Frontal cortex (tissue), 4 donors: ENCODE data around the gene PRR19. TPM values are rescaled to one million over a fixed set of nuclear protein-coding genes. Genes with fewer than 3 reads are reported as not detected.

Source experiments
- DNase-seq, 2 donors: peaks; one replicate each; pipeline ENCODE4 v3.0.0; 2012; ENCODE audit warnings: low spot score in 2 of 2
- FAIRE-seq: peaks from 2 replicates; lab custom pipeline; 2012; peaks lifted over from hg19 to GRCh38; lab: Jason Lieb, UNC
- total RNA-seq: library from RNA; depleted of rRNA; stranded (reverse); fragments of >200 nt; gene quantifications from one replicate; pipeline ENCODE4 v1.2.3, GENCODE V29; 2014
- donor health status: control.
- donor health status: control.
- donor health status: control.

Gene PRR19
- total RNA-seq, 1 donor from 2014 or later: 2.0 TPM

GRCh38 chr19:42281827-42282762, 19.8 kb upstream of the PRR19 start:
- DNase-seq: no peak
- FAIRE-seq: no peak

DNA sequence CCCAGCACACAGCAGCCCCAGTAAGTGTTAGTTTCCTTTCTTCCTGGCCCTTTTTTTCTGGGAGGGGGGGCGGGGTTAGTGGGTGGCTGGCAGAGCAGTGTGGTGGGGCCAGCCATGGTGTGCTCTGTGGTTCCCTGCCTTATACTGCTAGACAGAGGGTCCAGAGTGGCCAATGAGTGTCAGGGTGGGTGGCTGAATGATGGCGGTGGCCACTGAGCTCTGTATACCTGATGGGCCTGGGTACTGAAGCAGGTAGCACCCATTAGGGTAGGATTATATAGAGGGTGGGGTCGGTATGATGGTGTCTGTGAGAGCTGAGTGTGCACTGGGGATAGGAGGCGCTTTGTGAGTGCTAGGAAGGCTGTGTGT, 19.1 kb upstream of the PRR19 start:
- FAIRE-seq (no peak), DNase-seq (no peak)

DNA sequence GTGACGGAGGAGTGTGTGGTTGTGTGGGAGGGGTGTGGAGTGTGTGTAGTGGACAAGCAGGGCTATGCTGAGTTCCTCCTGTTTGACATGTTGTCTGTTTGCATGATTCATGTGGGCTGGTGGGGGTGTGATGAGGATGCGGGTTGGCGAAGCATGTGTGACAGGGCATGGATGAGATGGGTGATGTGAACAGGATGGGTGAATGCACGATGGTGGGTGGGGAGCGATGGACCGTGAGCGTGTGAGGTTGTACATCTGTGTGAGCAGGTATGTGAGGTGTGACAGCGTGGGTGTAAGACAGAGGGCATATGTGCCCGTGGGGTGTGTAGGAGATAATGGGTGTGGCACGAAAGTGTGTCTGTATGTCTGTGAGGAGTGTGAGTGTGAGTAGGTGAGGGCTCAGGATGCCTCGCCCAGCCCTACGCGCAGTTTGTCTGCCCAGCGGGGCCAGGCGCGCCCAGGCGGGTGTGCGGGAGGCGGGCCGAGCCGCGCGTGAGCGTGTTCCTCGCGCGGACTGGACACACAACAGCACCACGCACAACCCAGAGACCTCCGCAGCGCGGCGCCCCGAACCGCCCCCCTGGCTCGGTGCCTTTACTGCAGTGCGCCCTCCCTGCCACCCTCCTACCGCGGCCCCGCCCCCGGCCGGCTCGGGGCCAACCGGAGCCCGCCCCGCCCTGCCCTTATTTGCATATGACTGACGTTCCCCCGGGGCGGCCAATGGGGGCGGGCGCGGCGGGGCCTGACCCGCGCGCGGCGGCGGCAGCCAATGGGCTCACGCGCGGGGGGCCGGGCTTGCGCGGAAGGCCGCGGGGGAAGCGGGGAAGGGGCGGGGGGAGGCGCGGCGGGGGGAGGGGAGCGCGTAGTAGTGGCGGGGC, 18.5 kb upstream of the PRR19 start:
- DNase-seq (peak; percentile 95 to 98), FAIRE-seq (no peak)

- DNase-seq (peak; percentile 95 to 99), FAIRE-seq (no peak)
Measured at GRCh38 chr19:42284066-42284501, 17.8 kb upstream of the PRR19 start.

DNA sequence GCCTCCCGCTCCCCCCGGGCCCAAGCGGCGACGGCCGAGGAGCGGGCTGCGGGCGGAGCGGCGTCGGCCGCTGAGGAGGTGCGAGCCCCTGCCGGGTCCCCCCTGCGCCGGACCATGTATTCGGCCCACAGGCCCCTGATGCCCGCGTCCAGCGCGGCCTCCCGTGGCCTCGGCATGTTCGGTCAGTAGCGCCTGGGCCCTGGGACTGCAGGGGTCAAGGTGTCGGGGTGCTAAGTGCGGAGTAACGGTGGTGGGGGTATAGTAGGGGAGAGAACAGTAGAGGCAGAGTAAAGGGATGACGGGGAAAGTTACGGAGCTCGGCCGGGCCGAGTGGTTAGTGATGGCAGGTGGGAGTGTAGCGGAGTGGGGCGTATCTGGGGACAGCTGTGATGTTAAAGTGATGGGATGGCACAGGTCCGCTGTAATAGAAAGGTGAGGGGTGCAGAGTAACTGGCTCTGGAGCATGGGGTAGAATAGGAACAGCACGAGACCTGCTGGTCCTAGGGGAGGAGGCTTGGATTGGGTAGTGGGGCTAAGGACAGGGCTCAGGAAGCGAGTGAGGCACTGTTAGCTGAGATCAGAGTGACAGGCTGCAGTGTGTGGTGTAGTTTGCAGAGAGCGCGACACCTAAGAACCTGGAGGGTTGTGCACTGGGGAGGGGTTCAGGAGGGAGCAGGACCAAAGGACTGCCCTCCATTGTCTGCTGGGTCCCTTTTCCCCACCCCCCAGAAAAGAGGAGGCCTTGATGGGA, 17.2 kb upstream of the PRR19 start:
- DNase-seq: no peak
- no peak for FAIRE-seq

- no peak for FAIRE-seq
- DNase-seq: no peak
Measured at GRCh38 chr19:42285541-42285941, 16.4 kb upstream of the PRR19 start.

GRCh38 chr19:42285988-42286348, 16.0 kb upstream of the PRR19 start:
- no peak for FAIRE-seq
- no peak for DNase-seq

DNA sequence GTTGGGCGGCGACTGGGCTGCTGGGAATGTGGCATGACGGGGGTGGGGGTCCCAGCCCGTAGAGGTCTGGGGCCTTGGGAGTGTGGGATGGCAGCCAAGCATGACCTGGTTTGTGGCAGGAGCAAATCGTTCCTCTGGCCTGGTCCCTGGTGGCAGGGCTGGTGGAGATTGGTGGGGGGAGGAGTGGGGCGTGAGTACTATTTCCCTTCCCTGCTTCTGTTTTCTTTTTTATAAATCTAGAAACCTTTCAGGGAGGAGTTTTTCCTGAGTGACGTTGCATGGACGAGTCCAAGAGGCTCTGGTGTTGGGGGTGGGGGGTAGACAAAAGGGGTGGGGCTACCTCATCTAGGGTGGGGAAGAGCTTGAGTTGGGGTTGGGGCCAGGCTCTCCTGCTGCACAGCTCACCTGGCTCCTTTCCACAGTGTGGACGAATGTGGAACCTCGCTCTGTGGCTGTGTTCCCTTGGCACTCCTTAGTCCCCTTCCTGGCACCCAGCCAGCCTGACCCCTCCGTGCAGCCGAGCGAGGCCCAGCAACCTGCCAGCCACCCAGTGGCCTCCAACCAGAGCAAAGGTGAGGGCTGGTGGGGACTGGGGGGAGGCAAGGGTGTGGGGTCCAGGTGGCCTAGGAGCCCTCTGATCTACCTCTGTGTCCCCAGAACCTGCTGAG, 15.4 kb upstream of the PRR19 start:
- FAIRE-seq (no peak), DNase-seq (peak in 1 of 2 donors; percentile 72)

GRCh38 chr19:42287017-42287826, 14.7 kb upstream of the PRR19 start:
- DNase-seq (no peak), FAIRE-seq (no peak)

GRCh38 chr19:42287827-42288107, 14.2 kb upstream of the PRR19 start:
- FAIRE-seq (no peak), DNase-seq (no peak)

DNA sequence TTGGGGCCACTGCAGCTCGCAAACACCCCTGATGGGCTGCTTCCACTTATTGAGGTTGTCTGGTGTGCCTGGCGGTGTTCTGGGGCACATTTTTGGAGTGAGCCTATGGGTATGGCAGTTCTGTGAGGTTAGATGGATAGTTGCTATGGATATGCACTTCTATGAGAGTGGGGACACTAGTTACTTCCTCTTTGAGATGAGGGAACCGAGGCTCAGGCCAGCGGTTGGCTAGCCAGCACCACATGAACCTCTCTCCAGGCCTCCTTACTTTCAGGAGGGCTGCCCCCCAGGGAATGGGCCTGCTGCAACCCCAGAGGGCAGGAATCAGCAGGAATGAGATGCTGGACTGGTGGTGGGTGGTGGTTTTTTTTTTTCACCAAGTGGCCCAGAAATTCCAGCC, 13.5 kb upstream of the PRR19 start:
- FAIRE-seq: no peak
- DNase-seq: no peak

GRCh38 chr19:42288881-42289555, 12.9 kb upstream of the PRR19 start:
- DNase-seq: no peak
- FAIRE-seq: no peak

DNA sequence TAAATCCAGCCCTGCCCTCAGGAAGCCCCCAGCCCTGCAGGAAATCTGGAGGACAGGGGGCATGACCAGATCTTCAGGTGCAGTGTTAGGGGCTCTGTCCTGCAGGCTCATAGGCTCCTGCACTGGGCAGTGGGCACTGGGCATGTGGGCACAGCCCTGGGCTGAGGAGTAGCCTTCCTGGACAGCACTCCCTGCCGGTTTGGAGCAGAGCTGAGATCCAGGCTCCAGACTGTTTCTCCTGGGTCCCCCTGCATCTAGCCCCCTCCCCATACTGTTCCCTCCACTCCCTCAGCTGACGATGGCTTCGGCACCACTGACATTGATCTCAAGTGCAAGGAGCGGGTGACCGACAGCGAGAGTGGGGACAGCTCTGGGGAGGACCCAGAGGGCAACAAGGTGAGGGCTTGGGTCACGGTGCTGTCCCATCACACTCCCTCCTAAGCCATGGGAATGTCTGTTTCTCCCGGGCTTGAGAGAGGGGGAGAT, 12.3 kb upstream of the PRR19 start:
- FAIRE-seq: no peak
- DNase-seq: no peak

DNA sequence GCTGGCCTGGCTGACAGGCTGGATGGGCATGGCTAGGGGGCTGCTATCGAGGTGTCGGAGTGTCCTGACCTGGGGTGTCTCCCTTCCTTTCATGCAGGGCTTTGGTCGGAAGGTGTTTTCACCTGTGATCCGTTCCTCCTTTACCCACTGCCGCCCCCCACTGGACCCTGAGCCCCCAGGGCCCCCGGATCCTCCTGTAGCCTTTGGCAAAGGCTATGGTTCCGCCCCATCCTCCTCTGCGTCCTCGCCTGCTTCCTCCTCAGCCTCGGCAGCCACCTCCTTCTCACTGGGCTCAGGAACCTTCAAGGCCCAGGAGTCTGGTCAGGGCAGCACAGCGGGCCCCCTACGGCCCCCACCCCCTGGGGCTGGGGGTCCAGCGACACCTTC, 11.8 kb upstream of the PRR19 start:
- FAIRE-seq: no peak
- no peak for DNase-seq

GRCh38 chr19:42290523-42291434, 11.2 kb upstream of the PRR19 start:
- DNase-seq (no peak), FAIRE-seq (no peak)

DNA sequence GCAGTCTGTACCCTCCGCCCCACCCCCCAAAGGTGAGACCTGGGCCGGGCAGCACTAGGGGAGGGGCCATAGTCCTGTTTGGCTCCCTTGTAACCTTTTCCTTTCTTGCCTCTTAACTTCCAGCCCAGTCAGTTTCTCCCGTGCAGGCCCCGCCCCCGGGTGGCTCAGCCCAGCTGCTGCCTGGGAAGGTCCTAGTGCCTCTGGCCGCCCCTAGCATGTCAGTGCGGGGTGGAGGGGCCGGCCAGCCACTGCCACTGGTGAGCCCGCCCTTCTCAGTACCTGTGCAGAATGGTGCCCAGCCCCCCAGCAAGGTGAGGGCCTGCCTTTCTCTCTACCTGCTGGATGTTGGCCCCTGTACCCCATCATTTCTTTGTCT, 10.5 kb upstream of the PRR19 start:
- no peak for DNase-seq
- FAIRE-seq: no peak
